ENCODE results near the gene REXO5. TPM values are rescaled to one million over a fixed set of nuclear protein-coding genes. Genes with fewer than 3 reads are reported as not detected.
"Not testable (repeated sequence)": the region's sequence is repeated elsewhere in the genome, so short reads cannot be mapped to it uniquely, and the experiment has no call there.

Gene REXO5
- total and polyA plus RNA-seq, 12 donors, result 2.0 to 6.9 (median 4.8) TPM

- no peak overlapping the region for H3K4me3 ChIP-seq
- 52 to 74% methylated on average over 2 of the region's 2 CpGs for WGBS, 2 donors
- intact Hi-C loops (cut with DNase I), result loop anchor here in 1 of 10 donors (10.0 kb wide), 2 partner anchors 48 to 148 kb away; partner anchors contain the start of genes DCUN1D3 and LYRM1
- DNase-seq (no peak), ATAC-seq (peak in 2 of 8 donors; percentile 38 to 74)
- H3K27me3 ChIP-seq, result no peaks in the 10 kb centered on the region
- H3K27ac ChIP-seq, result no peak overlapping the region
- peaks cover 8 to 78% (median 64%) of the 10 kb centered on the region in 9 donors for H3K4me1 ChIP-seq
- no peaks in the 10 kb centered on the region for H3K9me3 ChIP-seq
- TF ChIP-seq, protein P1, sequence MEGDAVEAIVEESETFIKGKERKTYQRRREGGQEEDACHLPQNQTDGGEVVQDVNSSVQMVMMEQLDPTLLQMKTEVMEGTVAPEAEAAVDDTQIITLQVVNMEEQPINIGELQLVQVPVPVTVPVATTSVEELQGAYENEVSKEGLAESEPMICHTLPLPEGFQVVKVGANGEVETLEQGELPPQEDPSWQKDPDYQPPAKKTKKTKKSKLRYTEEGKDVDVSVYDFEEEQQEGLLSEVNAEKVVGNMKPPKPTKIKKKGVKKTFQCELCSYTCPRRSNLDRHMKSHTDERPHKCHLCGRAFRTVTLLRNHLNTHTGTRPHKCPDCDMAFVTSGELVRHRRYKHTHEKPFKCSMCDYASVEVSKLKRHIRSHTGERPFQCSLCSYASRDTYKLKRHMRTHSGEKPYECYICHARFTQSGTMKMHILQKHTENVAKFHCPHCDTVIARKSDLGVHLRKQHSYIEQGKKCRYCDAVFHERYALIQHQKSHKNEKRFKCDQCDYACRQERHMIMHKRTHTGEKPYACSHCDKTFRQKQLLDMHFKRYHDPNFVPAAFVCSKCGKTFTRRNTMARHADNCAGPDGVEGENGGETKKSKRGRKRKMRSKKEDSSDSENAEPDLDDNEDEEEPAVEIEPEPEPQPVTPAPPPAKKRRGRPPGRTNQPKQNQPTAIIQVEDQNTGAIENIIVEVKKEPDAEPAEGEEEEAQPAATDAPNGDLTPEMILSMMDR (IDR thresholded peaks at IDR 0.05), result no peak
- peaks cover 0 to 77% (median 0%) of the 10 kb centered on the region in 9 donors for H3K36me3 ChIP-seq
Observed at GRCh38 chr16:20857281-20857680, 51.0 kb downstream of the REXO5 start.

DNA sequence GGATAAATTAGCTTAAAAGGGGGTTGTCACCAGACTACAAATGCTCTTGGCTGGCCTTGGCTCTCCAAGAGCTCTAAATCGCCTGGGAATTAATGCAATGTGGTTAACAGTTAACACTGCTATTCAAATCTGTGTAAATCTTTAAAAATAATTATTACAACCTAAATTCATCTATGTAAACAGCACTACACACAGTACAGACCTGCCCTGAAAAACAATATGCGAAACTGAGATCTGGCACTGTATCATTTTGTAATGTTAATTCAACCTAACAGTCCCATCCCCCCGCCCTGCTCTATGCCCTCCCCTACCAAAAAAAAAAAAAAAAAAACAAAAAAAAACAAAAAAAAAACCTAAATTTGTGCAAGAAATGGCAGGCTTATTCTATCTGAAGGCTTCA is 52.9 kb downstream of the REXO5 start:
- ATAC-seq (no peak), DNase-seq (no peak)
- intact Hi-C loops (cut with DNase I), result loop anchor here in 1 of 10 donors (10.0 kb wide), 2 partner anchors 46 to 146 kb away; partner anchors contain the start of genes DCUN1D3 and LYRM1
- H3K4me3 ChIP-seq, result no peak overlapping the region
- WGBS, 2 donors, result 81 to 89% methylated on average over 3 of the region's 3 CpGs
- TF ChIP-seq, protein P1 (IDR thresholded peaks at IDR 0.05), result no peak
- H3K27ac ChIP-seq, result peak overlapping the region in 3 of 10 donors; percentile 56 to 84 (median 75)
- peaks cover 6 to 64% (median 48%) of the 10 kb centered on the region in 9 donors for H3K4me1 ChIP-seq
- H3K9me3 ChIP-seq, result no peaks in the 10 kb centered on the region
- H3K36me3 ChIP-seq, result peaks cover 0 to 78% (median 0%) of the 10 kb centered on the region in 9 donors
- no peaks in the 10 kb centered on the region for H3K27me3 ChIP-seq

DNA sequence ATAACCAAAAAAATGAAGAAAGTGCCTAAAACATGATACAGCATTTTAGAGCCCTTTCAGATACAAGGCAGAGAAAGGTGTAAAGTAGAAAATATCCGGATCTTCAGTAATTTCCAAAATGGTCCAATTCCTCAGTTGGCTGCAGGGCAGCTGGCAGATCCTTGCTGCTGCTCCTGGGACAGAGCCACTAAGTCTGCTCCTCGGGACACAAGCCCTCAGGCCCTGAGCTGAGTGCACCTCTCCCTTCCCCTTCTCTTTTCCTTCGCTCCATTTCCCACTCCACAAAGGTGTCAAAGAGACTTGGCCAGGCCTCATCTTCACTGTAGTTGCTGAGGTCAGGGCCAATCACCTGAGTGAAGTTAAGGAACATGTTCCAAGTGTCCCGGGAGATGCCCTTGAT is 53.4 kb downstream of the REXO5 start:
- peaks cover 6 to 60% (median 45%) of the 10 kb centered on the region in 9 donors for H3K4me1 ChIP-seq
- peaks cover 0 to 73% (median 0%) of the 10 kb centered on the region in 9 donors for H3K36me3 ChIP-seq
- 37 to 51% methylated on average over 4 of the region's 4 CpGs for WGBS, 2 donors
- no peaks in the 10 kb centered on the region for H3K9me3 ChIP-seq
- H3K4me3 ChIP-seq, result no peak overlapping the region
- TF ChIP-seq, protein P1 (IDR thresholded peaks at IDR 0.05), result no peak
- H3K27ac ChIP-seq, result peak overlapping the region in 9 of 10 donors; percentile 3 to 84 (median 53)
- ATAC-seq (peak in 5 of 8 donors; percentile 28 to 36 (median 32)), DNase-seq (no peak)
- intact Hi-C loops (cut with DNase I), result loop anchor here in 2 of 10 donors (5.0 to 10.0 kb wide), 3 partner anchors 43 to 145 kb away; partner anchors contain the start of genes DCUN1D3 (in 2 of the 2) and LYRM1 (in 2 of the 2)
- no peaks in the 10 kb centered on the region for H3K27me3 ChIP-seq

DNA sequence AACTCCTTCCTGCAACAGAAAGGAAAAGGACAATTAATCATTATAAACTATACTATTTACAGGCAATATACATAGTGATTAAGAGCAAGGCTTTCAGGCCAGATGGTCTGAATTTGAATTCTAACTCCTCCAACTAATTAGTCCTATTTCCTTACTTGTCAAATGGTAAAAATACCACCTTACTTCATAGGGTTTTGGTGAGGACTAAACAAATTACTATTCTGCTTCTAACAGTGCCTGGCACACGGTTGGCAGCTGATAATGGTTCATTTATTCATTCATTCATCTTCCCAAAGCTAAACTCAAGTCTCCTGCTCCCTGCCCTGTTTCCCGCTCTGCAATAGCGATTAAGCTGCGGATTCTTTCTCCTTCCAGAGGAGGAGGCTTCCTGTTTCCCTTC is 54.0 kb downstream of the REXO5 start:
- Histone ChIP-seq H3K36me3 (peaks cover 0 to 66% (median 0%) of the 10 kb centered on the region in 9 donors), H3K9me3 (no peaks in the 10 kb centered on the region), H3K27me3 (no peaks in the 10 kb centered on the region), H3K27ac (peak overlapping the region in 9 of 10 donors; percentile 32 to 84 (median 56)), H3K4me3 (no peak overlapping the region), H3K4me1 (peaks cover 6 to 64% (median 49%) of the 10 kb centered on the region in 9 donors)
- intact Hi-C loops (cut with DNase I), result loop anchor here in 1 of 10 donors (5.0 kb wide), 1 partner anchor 42 kb away; the partner anchor contains the start of genes DCUN1D3 and LYRM1
- TF ChIP-seq, protein P1 (IDR thresholded peaks at IDR 0.05), result no peak
- DNase-seq, result no peak
- 52 to 58% methylated on average over 4 of the region's 4 CpGs for WGBS, 2 donors
- peak in 4 of 8 donors; percentile 39 to 52 (median 43) for ATAC-seq

DNA sequence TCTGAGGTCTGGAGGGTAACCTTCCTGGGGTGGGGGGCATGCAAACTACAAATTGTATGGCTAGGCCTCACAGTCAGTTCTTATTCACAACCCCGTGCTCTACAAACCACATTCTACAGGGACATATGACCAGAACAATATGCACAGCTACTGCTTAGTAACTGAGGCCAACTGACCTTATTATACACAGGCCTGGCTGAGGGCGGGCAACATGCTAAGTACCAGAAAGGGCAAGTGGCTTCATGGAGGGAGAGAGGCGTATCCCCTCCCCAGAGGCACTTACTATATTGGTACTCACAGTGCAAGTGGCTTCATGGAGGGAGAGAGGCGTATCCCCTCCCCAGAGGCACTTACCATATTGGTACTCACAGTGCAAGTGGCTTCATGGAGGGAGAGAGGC is 54.7 kb downstream of the REXO5 start:
- H3K27me3 ChIP-seq, DNase-seq, ATAC-seq, H3K4me3 ChIP-seq, H3K9me3 ChIP-seq: not testable (repeated sequence)
- 72 to 74% methylated on average over 4 of the region's 4 CpGs for WGBS, 2 donors
- H3K36me3 ChIP-seq, result peaks cover 0 to 60% (median 0%) of the 10 kb centered on the region in 9 donors
- intact Hi-C loops (cut with DNase I), result loop anchor here in 1 of 10 donors (5.0 kb wide), 1 partner anchor 41 kb away; the partner anchor contains the start of genes DCUN1D3 and LYRM1
- H3K4me1 ChIP-seq, result peaks cover 10 to 70% (median 54%) of the 10 kb centered on the region in 9 donors
- H3K27ac ChIP-seq, result peak overlapping the region; percentile 9 to 84 (median 50)
